Cardiac septum (tissue), 1 donor: ENCODE data around the gene EEF2K. TPM values are rescaled to one million over a fixed set of nuclear protein-coding genes. Genes with fewer than 3 reads are reported as not detected.
"Not testable (repeated sequence)": the region's sequence is repeated elsewhere in the genome, so short reads cannot be mapped to it uniquely, and the experiment has no call there.

Experiments
- DNase-seq: peaks from one replicate; pipeline ENCODE4 v3.0.0-alpha.2; 2020; ENCODE audit warnings: low spot score
- intact Hi-C: fragments of 100-400 bp; cut with DNase I; formaldehyde crosslinking; loops from one replicate; pipeline ENCODE4 v1.14.0; 2022
- total RNA-seq: library from RNA; stranded (reverse); fragmentation: NEBNext Ultra II Directional; extraction: Animal tissue kit (Norgen Biotek cat#: 25700); gene quantifications from one replicate; pipeline ENCODE4 v1.2.1, GENCODE V29; 2021
- donor health status: DM: no; HTN: no; CAD: no.

EEF2K gene
- total RNA-seq, 1 donor from 2014 or later, result 16.2 TPM

DNA sequence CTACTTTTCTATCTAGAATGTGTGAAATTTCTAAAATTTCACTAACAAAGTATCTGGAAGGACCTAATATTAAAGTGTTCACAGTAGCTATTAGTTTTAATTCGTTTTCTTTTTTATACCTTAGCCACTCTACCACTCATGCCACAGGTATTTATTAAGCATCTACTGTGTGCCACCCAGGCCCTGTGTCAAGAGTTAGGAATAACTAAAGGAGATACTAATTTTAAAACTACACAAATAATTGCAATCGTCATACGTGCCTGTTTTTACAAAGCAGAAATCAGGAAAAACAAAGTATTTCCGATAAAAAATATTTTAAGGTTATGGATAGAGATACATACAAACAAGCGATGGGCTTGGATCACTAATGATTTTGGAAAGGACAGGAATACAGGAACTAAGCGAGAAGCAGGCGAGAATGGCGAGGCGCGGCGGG, 483 bp upstream of the EEF2K start:
- DNase-seq, result no peak
- intact Hi-C loops, result loop anchor here (1.0 to 10.0 kb wide), 4 partner anchors 10 to 1051 kb away; partner anchors contain the start of genes DNAH3, LDAF1 and POLR3E

GRCh38 chr16:22206842-22207714, 1.0 kb downstream of the EEF2K start:
- DNase-seq, result peak; percentile 89
- intact Hi-C loops, result loop anchor here (1.0 to 10.0 kb wide), 4 partner anchors 12 to 1052 kb away; partner anchors contain the start of genes DNAH3, LDAF1 and POLR3E

- DNase-seq, result no peak
- intact Hi-C loops, result loop anchor here (2.0 to 10.0 kb wide), 2 partner anchors 17 to 1053 kb away; partner anchors contain the start of genes DNAH3 and LDAF1
Measured at GRCh38 chr16:22207715-22208360, 1.8 kb downstream of the EEF2K start.

DNA sequence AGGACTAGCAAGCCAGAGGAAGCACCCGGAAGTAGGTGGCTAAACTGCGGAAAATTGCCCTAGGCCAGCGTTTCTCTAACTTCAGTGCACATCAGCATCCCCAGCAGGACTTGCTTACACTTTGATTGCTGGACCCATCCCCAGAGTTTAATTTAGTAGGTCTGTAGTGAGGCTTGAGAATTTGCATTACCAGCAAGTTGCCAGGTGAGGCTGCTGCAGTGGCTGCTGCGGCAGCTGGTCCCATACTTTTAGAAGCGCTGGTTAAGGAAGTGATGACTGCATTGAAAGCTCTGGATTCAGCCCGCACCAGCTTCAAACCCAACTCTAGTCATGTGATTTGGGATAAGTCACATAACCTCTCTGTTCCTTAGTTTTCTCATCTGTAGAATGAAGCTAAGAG, 4.2 kb downstream of the EEF2K start:
- no peak for DNase-seq
- intact Hi-C loops, result no loop called here

GRCh38 chr16:22210854-22211253, 4.8 kb downstream of the EEF2K start:
- no peak for DNase-seq
- intact Hi-C loops, result no loop called here

GRCh38 chr16:22213236-22213635, 7.2 kb downstream of the EEF2K start:
- DNase-seq, result no peak
- intact Hi-C loops, result no loop called here

DNA sequence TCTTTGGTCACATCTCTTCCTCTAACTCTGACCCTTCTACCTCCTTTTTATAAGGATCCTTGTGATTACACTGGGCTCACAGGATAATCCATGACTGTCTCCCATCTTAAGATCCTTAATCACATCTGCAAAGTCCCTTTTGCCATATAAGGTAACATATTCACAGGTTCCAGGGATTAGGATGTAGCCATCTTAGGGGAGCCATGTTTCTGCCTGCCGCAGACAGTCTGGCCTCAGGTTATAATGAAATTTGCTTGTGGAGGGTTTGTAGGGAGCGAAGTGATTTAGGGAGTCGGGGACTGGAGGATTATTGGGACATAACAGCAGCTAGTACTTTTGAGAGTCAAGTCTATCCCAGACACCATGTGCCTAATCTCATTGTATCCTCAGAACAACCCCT, 7.7 kb downstream of the EEF2K start:
- intact Hi-C loops, result no loop called here
- no peak for DNase-seq

GRCh38 chr16:22214402-22214801, 8.3 kb downstream of the EEF2K start:
- no peak for DNase-seq
- intact Hi-C loops, result no loop called here

DNA sequence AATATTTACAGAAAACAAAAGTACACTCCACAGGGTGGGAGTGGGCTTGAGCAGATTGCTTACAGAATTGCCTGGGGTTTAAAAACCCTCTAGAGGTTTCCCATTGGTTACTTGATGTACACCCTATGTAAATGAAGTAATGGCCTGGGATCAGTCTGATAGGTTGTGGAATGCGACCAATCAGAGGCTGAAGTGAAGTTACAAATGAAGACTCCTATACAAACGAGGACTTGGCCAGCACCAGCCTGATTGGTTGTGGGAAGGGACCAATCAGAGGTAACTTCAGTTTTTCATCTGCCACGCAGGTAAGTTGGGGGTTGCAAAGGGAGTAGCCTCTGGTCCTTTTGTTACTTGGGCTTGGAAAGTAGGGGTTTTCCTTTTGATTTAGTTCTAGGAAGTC, 8.8 kb downstream of the EEF2K start:
- intact Hi-C loops, result no loop called here
- no peak for DNase-seq

GRCh38 chr16:22216191-22216831, 10.2 kb downstream of the EEF2K start:
- intact Hi-C loops, result no loop called here
- no peak for DNase-seq

- intact Hi-C loops, DNase-seq: not testable (repeated sequence)
Measured at GRCh38 chr16:22216832-22217225, 10.8 kb downstream of the EEF2K start.

DNA sequence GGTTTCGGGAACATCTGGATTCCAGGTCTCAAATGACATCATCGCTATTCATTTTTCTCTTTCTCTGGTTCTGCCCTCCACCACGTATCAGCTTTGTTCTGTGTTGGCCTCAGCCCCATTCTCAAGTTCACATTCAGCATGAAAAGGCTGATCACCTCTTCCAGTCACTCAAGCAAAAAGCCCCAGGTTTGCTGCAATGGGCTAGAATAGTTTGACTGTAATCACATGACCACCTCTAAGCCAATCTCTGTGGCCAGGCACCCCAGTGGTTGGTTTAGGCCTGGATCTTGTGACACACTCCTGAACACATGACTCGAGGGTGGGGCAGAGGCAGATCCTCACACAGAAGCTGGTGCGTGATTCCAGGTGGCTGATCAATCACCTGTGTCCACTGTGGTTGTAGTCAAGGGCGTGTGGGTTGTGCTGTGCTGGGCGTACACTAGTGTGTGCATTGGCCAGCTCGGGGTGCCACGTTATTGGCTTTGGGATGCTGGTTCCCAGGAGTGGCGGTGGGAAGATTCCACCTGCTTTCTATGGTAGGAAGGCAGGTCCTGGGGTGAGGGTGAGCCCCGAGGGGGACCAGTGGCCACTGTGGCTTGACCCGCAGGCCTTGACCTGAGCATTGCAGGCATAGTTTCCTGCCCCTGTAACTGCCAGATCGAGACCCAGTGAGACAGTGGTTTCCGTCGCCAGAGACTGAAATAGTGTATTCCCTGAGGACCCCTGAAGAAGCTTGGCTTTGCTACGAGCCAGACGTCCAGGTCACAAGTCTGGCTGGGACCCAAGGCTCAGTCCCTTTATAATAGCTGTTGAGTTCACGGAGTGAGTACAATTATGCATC, 12.0 kb downstream of the EEF2K start:
- no peak for DNase-seq
- intact Hi-C loops, result no loop called here

GRCh38 chr16:22219389-22220068, 13.5 kb downstream of the EEF2K start:
- no peak for DNase-seq
- intact Hi-C loops, result no loop called here

- no peak for DNase-seq
- intact Hi-C loops, result no loop called here
Measured at GRCh38 chr16:22220069-22220440, 14.0 kb downstream of the EEF2K start.

GRCh38 chr16:22220714-22221113, 14.6 kb downstream of the EEF2K start:
- no peak for DNase-seq
- intact Hi-C loops, result no loop called here

DNA sequence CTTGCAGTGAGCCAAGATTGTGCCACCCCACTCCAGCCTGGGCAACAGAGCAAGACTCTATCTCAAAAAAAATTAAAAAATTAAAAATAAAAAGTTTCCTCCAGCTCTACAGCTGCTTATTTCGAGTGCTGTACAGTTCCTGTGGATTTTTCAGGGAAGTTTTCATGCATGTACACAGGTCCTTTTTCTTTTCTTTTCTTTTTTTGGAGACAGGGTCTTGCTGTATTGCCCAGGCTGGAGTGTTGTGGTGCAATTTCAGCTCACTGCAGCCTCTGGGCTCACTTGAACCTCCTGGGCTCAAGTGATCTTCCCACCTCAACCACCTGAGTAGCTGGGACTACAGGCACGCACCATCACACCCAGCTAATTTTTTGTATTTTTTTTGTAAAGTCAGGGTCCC, 15.9 kb downstream of the EEF2K start:
- DNase-seq, result no peak
- intact Hi-C loops, result no loop called here

- intact Hi-C loops, result no loop called here
- no peak for DNase-seq
Measured at GRCh38 chr16:22222998-22223397, 16.9 kb downstream of the EEF2K start.

- intact Hi-C loops, result no loop called here
- DNase-seq, result no peak
Measured at GRCh38 chr16:22225060-22225459, 19.0 kb downstream of the EEF2K start.

GRCh38 chr16:22229889-22230288, 23.8 kb downstream of the EEF2K start:
- no peak for DNase-seq
- intact Hi-C loops, result no loop called here
